Suprapubic skin (tissue), 4 donors: ENCODE results near the gene BDH2. TPM values are rescaled to one million over a fixed set of nuclear protein-coding genes. Genes with fewer than 3 reads are reported as not detected.
A peak's percentile ranks its signal among the peaks of the same experiment; 100 is the strongest.

Experiments
- DNase-seq, 2 donors: peaks; one replicate each; pipeline ENCODE4 v3.0.0-alpha.2; 2019; ENCODE audit warnings: low spot score in 2 of 2
- H3K27ac ChIP-seq: fragments of 200-600 bp; sonication (generic); one replicate; pipeline ENCODE4 v1.5.1; 2019
- H3K27me3 ChIP-seq: fragments of 200-600 bp; sonication (generic); one replicate; pipeline ENCODE4 v1.5.1; 2019
- H3K36me3 ChIP-seq: fragments of 200-600 bp; sonication (generic); one replicate; pipeline ENCODE4 v1.5.1; 2019
- H3K4me1 ChIP-seq: fragments of 200-600 bp; sonication (generic); one replicate; pipeline ENCODE4 v1.5.1; 2019
- H3K4me3 ChIP-seq: fragments of 200-600 bp; sonication (generic); one replicate; pipeline ENCODE4 v1.5.1; 2019; ENCODE audit warnings: mild to moderate bottlenecking
- H3K9me3 ChIP-seq: fragments of 200-600 bp; sonication (generic); one replicate; pipeline ENCODE4 v1.5.1; 2019
- EP300 ChIP-seq: sonication (generic); formaldehyde crosslinking; IDR thresholded peaks from one replicate; pipeline ENCODE4 v1.6.1; 2017; ENCODE audit warnings: antibody characterized with exemption
- POLR2A ChIP-seq, 2 donors: fragments of 450-650 bp; IDR thresholded peaks; one replicate each; pipeline ENCODE4 v1.6.1; 2017; ENCODE audit warnings: antibody characterized with exemption in 2 of 2, mild to moderate bottlenecking in 2 of 2, moderate library complexity in 2 of 2
- POLR2AphosphoS5 ChIP-seq, 3 donors: sonication (generic); formaldehyde crosslinking; IDR thresholded peaks; one replicate each; pipeline ENCODE4 v1.6.1; 2017; ENCODE audit warnings: antibody characterized with exemption in 3 of 3
- whole genome bisulfite sequencing: methylation state at CpG from one replicate; pipeline ENCODE4 v1.1.5; 2018; 5-methylcytosine and 5-hydroxymethylcytosine counted together
- total RNA-seq, 4 donors: library from RNA; depleted of rRNA; stranded (reverse); fragments of >200 nt; gene quantifications; one replicate each; pipeline ENCODE4 v1.1.0, GENCODE V29; 2016
- TF ChIP-seq, protein P1 (sequence below), 2 donors: fragments of 200-600 bp in 1 of 2; fragments of 450-650 bp in 1 of 2; sonication (generic) in 1 of 2; IDR thresholded peaks; one replicate each; pipeline ENCODE4 v1.5.1; 2016 to 2019; ENCODE audit warnings: antibody characterized with exemption in 2 of 2, mild to moderate bottlenecking in 1 of 2, moderate library complexity in 1 of 2

Gene BDH2
- total RNA-seq, 4 donors from 2014 or later: 28.9 to 63.6 (median 51.5) TPM

- TF ChIP-seq, protein P1, sequence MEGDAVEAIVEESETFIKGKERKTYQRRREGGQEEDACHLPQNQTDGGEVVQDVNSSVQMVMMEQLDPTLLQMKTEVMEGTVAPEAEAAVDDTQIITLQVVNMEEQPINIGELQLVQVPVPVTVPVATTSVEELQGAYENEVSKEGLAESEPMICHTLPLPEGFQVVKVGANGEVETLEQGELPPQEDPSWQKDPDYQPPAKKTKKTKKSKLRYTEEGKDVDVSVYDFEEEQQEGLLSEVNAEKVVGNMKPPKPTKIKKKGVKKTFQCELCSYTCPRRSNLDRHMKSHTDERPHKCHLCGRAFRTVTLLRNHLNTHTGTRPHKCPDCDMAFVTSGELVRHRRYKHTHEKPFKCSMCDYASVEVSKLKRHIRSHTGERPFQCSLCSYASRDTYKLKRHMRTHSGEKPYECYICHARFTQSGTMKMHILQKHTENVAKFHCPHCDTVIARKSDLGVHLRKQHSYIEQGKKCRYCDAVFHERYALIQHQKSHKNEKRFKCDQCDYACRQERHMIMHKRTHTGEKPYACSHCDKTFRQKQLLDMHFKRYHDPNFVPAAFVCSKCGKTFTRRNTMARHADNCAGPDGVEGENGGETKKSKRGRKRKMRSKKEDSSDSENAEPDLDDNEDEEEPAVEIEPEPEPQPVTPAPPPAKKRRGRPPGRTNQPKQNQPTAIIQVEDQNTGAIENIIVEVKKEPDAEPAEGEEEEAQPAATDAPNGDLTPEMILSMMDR (IDR thresholded peaks at IDR 0.05): no peak
- TF ChIP-seq POLR2A (IDR thresholded peaks at IDR 0.05) (no peak), POLR2AphosphoS5 (IDR thresholded peaks at IDR 0.05) (no peak), EP300 (no peak)
- H3K4me3 ChIP-seq: peak overlapping the region; percentile 62
Measured at GRCh38 chr4:103074744-103075434, 24.7 kb downstream of the BDH2 start.

DNA sequence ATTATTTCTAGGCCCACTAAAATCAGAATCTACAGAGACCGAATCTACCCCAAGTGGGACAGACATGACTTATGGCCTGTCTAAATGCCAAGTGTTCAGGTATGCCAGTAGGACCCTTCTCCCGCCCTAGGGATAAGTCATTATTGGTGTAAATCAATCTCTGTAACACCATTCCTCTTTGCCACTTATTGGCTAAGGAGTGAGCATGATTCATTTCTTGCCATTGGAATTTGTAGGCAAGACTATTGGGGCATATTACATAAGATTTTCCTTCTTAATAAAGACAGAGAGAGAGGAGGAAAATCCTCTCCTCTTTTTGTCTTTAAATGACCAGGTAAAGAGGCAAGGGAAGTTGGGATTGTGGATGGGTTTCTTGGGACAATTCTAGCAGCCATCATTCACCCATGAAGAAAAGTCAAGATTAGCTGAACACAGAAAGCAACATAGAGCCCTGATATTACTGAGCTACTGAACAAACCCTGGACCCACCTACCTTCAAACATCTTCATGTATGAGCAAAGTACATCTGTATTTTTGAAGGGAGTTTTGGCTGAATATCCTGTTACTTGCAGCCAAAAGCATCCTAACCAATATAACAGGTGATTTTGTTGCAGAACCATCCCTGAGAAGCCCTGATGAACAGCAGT lies 25.7 kb downstream of the BDH2 start:
- WGBS: 91% methylated on average over 2 of the region's 2 CpGs
- TF ChIP-seq EP300 (no peak), POLR2A (IDR thresholded peaks at IDR 0.05) (no peak), POLR2AphosphoS5 (IDR thresholded peaks at IDR 0.05) (no peak)
- TF ChIP-seq, protein P1 (IDR thresholded peaks at IDR 0.05): no peak
- H3K27me3 ChIP-seq: no peaks in the 10 kb centered on the region
- H3K4me3 ChIP-seq: no peak overlapping the region
- H3K9me3 ChIP-seq: no peaks in the 10 kb centered on the region
- H3K36me3 ChIP-seq: no peaks in the 10 kb centered on the region
- no peak for DNase-seq
- no peak overlapping the region for H3K27ac ChIP-seq
- peaks cover 28% of the 10 kb centered on the region for H3K4me1 ChIP-seq

More at GRCh38 chr4:103074744-103075434, 24.7 kb downstream of the BDH2 start:
- Histone ChIP-seq H3K27ac (no peak overlapping the region), H3K36me3 (peaks cover 4% of the 10 kb centered on the region), H3K27me3 (no peaks in the 10 kb centered on the region), H3K9me3 (no peaks in the 10 kb centered on the region), H3K4me1 (peaks cover 28% of the 10 kb centered on the region)
- DNase-seq: no peak
- 88% methylated on average over 9 of the region's 9 CpGs for WGBS

DNA sequence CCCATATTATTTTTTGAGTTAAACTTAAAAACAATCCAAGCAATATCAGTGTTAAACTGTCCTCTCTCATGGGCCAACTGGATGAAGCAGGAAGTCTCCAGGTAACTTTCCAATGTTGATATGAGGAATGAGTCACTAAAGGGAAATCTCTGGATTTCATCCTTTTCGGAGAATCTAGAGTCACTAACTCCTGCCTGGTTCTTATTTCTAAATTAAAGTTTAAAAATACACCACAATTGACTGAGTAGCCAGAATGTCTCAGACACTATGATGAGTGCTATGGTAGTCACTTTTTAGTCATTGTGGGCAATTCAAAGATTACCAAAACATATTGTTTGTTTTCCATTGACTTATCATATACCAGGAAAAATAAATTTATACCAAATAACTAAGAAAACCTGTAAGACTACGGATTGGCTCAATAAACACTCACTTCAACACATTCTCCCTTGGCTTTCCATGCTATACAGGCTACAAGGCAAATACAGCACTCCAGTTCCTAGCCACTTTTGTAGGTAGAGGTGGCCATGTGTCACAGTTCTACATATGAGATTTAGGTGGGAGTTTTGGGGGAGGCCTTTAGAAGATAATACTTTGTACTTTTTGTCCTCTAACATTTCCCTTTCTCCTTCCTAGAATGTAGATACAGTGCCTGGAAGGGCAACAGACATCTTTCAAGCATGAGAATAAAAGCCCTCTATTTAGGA lies 31.6 kb downstream of the BDH2 start:
- H3K27ac ChIP-seq: no peak overlapping the region
- TF ChIP-seq, protein P1 (IDR thresholded peaks at IDR 0.05): no peak
- TF ChIP-seq POLR2AphosphoS5 (IDR thresholded peaks at IDR 0.05): no peak
- no peak for TF ChIP-seq EP300
- TF ChIP-seq POLR2A (IDR thresholded peaks at IDR 0.05): no peak
- no peaks in the 10 kb centered on the region for H3K9me3 ChIP-seq
- 96% methylated on average over 2 of the region's 2 CpGs for WGBS
- no peaks in the 10 kb centered on the region for H3K4me1 ChIP-seq
- no peak overlapping the region for H3K4me3 ChIP-seq
- no peak for DNase-seq
- no peaks in the 10 kb centered on the region for H3K27me3 ChIP-seq
- H3K36me3 ChIP-seq: peaks cover 3% of the 10 kb centered on the region

DNA sequence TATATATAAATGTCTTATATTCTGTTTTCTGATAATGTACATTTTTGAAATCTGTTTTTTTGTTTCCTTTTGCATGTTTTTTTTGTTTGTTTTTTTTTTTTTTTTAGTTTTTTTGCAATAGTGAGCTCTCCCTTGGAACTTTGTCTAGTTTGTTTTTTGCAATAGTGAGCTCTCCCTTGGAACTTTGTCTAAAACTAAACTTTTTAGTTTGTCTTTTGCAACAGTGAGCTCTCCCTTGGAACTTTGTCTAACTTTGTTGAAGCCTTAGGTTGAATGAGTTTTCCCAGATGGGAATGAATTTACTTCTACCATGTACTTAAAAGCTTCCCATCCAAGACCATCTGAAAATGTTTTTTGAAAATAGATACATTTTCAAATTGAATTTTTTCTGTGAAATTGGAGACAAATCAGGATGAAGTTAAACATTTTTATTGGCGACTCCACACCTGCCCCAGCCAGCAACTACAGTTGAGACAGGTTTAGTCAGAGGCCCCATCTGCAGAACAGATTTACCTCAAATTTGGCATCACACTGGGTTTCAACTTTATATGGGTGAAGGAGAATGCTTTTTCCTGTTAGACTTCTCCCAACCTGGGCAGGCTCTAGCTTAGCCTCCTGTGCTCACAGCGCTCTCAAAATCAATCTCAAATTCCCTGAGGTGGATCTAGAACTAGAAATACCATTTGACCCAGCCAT lies 39.0 kb downstream of the BDH2 start:
- Histone ChIP-seq H3K4me3 (no peak overlapping the region), H3K4me1 (no peaks in the 10 kb centered on the region), H3K9me3 (no peaks in the 10 kb centered on the region), H3K27me3 (no peaks in the 10 kb centered on the region), H3K36me3 (no peaks in the 10 kb centered on the region), H3K27ac (no peak overlapping the region)
- TF ChIP-seq EP300: no peak
- TF ChIP-seq POLR2A (IDR thresholded peaks at IDR 0.05): no peak
- TF ChIP-seq, protein P1 (IDR thresholded peaks at IDR 0.05): no peak
- no peak for TF ChIP-seq POLR2AphosphoS5 (IDR thresholded peaks at IDR 0.05)
- DNase-seq: no peak
- WGBS: 97% methylated on average over 2 of the region's 2 CpGs
